HK-2 (cell line): ENCODE measurements around the gene RNF225.
A peak's percentile ranks its signal among the peaks of the same experiment; 100 is the strongest.
"Not testable (repeated sequence)": the region's sequence is repeated elsewhere in the genome, so short reads cannot be mapped to it uniquely, and the experiment has no call there.

Experiments
- DNase-seq: peaks from one replicate; pipeline ENCODE4 v3.0.0-alpha.2; 2018; ENCODE audit not compliant: unreplicated experiment

The RNF225 gene

DNA sequence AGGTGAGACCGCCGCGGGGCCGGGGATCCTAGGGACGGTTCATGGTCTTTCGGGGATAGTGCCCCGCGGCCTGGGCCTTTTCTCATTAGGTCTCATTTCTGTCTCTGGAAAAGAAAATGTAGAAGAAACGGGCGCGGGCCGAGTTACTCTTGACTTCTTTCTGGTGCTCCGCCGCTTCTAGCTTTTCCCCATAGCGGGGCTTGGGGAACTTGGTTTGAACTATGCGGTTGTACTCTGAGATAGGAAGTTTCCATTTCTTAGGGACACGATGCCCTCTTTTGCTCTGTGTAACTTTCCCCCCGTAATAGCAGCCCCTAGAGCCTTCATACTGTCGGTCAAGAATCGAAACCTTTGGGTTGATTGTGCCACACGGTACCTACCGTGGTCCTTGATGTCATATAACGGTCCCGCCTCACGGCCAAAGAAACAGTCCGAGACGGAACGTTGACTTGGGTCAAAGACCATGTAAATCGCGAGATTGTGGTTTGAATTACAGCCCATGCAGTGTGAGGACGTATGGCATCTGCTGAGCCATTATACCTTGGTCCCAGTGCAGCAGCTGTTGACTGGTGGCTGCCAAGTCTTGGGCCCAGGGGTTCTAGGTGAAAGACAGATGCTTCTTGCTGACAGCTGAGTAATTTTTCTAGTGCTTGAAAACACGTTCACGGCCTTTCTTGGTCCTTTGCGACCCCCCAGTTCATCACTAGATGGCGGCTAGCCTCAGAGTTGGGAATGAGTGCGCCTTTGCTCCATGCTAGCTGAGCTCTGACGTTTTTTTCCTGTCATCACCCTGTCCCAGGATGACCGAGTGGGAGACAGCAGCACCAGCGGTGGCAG, 7.9 kb upstream of the RNF225 start:
- peak; percentile 22 for DNase-seq

DNA sequence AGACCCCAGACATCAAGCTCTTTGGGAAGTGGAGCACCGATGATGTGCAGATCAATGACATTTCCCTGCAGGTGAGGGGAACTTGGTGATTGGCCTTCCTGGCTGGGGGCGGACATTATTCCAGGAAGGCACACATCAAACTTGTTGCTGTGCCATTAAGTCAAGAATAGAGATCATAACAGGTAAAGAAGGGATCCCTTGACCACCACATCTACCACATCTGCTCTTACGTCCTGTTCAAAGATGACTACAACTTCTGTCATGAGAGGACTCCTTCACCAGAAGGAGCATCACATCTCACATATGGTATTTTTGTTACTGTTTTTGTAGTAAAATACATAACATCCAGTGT, 7.3 kb upstream of the RNF225 start:
- no peak for DNase-seq

DNA sequence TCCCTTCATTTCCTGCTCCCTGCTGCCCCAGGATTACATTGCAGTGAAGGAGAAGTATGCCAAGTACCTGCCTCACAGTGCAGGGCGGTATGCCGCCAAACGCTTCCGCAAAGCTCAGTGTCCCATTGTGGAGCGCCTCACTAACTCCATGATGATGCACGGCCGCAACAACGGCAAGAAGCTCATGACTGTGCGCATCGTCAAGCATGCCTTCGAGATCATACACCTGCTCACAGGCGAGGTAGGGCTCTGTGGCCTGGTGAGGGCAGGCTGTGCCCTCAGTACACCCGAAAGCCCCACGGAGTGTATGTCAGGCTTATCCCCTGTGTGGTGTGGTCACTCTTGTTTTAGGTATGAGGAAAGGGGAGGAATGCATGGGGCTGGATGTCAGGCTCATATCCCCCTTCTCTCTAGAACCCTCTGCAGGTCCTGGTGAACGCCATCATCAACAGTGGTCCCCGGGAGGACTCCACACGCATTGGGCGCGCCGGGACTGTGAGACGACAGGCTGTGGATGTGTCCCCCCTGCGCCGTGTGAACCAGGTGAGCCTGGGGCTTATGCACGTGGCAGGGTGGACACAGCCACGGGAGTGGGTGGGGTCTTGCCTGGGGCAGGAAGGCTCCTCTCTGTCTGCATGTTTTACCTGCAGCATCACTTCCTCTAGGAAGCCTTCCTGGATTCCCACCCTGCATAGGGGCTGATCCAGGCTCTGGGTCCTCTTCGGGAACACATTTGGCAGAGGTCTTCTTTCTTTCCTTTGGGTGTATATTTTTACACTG, 2.3 kb upstream of the RNF225 start:
- no peak for DNase-seq

DNA sequence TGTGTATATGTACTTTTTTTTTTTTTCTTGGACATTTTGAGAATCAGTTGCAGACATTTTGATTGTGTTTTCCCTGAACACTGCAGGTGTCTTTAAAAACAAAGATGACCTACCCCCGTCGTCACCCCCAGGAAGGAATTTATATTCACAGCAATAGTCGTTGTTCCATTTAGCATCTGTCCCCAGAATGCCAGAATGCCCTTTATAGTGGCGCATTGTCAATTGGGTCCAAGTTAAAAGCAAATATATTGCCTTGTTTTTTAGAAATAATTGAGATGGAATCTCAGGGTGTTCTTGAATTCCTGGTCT, 1.8 kb upstream of the RNF225 start:
- no peak for DNase-seq

- no peak for DNase-seq
These were observed 636 bp upstream of the RNF225 start for GRCh38 chr19:58394821-58395219.

DNA sequence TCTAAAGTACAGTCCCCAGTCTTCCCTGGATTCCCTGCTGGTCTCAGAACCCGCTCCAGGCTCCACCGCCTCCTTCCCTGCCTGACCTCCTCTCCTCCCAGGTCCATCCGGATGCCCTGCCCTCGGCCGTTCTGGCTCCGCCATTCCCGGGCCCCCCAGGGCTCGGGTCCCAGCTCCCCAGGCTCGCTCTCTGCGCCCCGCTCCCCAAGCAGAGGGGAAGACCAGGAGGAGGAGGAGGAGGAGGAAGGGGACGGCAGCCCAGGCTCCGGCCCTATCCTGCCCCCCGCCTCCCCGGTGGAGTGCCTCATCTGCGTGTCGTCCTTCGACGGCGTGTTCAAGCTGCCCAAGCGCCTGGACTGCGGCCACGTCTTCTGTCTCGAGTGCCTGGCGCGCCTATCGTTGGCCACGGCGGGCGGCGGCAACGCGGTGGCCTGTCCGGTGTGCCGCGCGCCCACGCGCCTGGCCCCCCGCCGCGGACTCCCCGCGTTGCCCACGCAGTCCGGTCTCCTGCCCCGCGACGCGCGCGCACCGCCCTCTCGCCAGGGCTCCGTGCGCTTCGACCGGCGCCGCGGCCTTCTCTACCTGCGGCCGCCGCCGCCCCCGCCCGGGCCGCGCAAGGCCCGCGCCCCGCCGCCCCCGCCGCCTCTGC, 647 bp downstream of the RNF225 start:
- peak; percentile 45 for DNase-seq

DNA sequence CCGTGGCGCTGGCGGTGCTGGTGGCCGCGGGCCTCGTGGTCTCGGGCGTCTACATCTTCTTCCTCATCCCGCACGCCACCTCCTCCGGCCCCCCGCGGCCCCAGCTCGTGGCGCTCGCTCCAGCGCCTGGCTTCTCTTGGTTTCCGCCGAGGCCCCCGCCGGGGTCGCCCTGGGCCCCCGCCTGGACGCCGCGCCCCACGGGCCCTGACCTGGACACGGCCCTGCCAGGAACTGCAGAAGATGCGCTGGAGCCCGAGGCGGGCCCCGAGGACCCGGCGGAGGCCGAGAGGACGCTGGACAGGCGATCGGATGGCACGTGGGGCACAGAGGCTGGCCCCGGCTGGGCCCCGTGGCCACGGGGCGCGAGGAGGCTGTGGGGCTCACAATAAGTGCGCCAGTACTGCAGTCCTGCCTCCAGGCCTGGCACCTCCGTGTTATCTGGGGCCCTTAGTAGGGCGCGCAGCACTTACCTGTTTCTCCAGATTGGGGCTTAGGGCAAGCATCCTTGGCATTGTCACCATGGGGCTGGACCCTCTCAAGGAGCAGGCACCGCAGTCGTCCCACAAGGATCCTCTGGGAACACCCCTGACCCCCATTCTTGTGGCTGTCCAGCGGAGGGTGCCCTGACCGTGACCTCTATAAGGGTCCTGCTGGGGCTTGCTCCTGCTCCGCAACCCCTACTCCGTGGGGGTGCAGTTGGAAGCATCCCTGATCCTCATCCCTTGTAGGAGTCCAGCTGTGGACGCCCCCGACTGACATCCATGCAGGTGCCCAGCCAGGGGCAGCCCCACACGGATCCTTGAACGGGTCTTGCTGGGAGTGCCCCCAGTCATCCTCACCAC, 1.5 kb downstream of the RNF225 start:
- no peak for DNase-seq

DNA sequence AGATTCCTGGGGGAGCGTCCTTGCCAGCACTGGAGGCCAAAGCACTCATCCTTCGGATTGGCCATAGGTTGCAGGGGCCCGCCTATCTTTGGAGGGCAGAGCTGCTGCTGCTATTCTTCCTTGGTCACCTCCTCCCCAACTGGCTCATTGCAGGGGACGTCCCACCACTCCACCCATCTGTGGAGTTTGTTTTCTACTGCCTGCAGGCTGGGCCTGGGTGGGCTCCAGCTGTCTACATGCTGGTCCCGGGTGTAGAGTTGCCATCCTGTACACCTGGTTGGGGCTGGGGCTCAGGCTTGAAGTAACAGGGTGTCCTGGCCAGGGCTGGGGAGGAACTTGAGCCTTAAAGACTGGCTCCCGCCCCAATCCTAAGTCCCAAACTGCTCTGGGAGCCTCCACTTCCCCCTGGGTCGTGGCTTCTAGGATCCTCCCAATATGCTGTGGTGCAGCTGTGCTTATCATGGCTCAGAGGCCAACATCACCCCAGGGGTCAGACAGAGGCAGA, 2.1 kb downstream of the RNF225 start:
- no peak for DNase-seq

DNA sequence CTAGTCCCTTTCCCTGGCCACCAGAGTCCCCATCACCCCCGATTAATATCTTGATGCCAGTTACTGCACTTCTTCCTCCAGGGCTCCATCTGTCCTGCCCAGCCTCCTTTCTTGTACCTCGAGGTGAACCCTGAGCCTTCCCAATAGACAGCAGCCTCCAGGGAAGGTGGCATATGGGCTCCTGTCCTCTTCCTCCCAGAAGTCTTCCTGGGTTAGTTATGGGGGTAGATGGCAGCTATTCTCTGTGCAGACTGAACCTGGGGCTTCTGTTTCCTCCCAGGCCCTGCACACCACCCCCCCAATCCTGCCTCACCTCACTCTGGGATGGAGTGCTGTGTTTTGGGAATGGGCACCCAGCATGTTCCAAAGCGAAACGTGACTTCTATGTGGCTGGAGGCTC, 2.6 kb downstream of the RNF225 start:
- DNase-seq: no peak

DNA sequence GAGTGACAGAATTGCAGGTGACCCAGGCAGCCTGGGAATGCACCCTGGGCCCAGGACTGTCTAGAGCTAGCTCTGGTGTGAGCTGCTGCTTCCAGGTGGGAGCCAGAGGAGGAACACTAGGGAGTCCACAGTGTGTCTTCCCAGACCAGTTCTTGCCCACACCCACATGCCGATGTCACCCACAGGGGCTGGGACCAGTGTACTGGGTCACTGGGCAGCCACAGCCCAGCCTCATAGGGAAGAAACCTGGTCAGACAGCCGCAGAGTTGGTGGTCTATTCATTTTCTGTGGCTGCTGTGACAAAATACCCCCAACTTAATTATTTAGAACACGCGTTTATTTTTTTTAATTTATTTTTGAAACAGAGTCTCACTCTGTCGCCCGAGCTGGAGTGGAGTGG, 3.1 kb downstream of the RNF225 start:
- no peak for DNase-seq

DNA sequence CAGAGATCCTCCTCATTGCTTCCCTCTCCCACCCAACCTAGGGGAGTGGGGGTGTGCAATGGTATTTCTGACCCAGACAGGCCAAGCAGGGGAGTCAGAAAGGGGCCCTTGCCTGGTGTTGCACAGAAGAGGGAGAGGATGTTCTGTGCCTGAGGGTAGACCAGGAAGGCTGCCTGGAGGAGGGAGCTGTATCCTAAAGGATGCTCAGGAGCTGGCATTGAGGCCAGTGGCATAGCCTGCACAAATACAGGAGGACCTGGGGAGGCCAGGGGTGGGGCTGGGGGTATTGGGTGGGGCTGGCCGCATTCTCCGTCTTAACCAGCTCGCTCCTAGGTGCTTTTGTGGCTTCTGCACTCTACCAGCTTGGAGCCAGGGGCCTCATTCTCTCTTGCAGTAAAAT, 4.4 kb downstream of the RNF225 start:
- no peak for DNase-seq

DNA sequence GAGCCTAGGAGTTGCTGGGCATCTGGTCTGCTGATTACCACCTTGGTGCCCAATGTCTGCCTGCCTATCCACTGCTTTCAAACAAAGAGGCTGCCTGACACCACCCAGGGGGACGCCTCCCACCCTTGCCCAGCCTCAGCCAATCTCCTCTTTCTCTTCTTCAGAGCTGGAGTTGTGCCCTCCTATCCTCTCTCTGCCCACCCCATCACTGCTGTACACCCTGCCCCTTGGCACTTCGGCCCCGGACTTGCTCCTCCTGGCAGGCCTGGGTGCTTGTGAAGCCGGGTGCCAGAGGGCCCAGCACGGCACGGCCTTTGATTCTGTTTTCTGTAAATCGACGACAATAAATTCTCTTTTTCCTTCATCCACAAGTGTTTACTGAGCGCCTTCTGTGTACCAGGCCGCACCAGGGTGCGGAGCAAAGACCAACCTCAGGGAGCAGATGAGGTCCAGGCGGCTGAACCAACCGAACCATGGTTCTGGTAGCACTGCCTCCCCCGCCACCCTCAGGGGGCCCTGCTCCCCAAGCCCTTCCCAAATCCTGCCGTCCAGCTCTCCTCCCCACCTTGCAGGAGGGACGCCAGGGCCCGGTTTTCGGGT, 5.0 kb downstream of the RNF225 start:
- DNase-seq: peak; percentile 73

DNA sequence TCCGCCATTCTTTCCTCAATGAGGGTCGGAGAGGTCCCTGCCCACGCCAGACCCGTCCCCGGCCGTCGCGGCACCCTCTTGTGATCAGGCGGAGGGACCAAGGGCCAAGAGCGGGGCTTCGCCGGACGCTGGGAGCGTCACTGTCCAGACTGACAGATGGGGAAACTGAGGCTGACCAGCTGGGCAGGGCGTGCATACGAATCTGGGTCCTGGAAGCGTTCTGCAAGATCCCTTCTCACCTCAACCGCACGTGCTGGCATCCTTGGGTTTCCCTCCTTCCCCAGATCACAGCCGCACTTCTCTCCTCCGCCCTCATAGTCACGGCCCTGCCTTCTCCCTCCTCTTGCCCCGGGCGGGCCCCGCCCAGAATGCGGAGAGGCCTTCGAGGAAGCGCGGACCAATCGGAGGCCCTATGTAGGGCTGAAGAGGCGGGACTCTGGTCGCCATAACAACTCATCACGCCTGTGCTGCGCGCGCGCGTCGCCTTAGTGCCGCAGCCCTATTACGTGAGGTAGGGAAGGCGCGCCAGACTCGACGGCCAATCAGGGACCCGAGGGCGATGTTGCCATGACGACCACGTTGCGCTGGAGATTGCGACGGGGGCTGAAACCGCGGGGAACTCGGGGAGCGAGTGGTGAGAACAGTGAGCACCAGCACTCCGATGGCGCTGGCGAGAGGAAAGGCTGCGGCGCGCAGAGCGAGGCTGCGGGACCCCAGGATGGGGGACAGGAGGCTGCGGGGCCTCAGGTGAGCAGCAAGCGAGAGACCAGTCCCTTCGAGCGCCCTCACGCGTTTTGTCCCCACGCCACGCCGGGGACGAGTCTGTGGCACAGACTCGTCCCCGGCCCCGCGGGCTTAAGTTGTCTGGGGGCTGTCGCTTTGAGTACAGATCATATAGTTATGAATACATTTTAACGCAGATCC, 5.7 kb downstream of the RNF225 start:
- peak; percentile 100 for DNase-seq

- no peak for DNase-seq
These were observed 6.5 kb downstream of the RNF225 start for GRCh38 chr19:58401840-58402421.

DNA sequence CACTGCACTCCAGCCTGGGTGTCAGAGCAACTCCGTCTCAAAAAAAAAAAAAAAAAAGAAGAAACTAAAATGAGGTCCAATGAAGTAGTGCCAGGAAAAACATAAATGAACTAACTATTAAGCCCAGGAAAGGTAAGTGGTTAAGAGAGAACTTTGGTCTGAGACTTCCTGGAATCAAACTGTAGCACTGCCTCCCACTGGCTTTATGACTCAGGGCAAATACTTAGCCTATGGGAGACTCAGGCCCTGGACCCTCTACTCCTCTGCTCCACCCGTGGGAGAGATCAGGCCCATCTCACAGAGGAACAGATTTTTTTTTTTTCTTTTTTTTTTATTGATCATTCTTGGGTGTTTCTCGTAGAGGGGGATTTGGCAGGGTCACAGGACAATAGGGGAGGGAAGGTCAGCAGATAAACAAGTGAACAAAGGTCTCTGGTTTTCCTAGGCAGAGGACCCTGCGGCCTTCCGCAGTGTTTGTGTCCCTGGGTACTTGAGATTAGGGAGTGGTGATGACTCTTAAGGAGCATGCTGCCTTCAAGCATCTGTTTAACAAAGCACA, 8.5 kb downstream of the RNF225 start:
- not testable (repeated sequence) for DNase-seq

GRCh38 chr19:58406818-58407657, 11.6 kb downstream of the RNF225 start:
- DNase-seq: no peak

- DNase-seq: no peak
These were observed 12.2 kb downstream of the RNF225 start for GRCh38 chr19:58407658-58408151.
